ENCODE data around the gene PRRT4.

DNA sequence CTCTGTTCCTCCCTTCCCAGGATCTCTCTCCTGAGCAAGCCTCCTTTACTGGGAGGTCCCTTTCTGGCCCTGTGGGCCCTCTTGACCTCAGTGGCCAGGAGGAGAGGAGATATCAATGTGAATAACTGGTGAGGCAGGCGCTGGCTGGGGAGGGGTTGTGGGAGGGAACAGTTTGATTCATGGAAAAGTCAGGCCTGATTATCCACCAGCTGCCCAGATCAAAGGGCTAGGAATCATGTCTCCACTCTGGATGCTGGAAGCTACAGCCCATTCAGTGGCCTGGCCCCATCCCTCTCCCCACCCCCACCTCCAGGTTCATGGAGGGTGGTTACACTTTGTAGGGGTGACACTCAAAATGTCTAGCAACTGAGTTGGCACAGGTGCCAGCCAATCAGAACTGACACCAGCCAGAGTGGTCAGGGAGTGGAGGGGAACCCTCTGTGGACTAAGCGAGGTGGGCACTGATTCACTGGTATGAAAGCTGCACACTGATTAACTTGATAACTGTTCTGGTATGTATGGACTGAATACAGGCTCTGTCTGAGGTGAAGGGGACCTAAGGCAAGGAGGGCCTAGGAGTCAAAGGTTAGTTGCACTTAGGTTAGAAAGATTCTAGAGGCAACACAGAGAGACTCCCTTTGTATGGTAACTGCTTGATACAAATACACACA is 4.8 kb downstream of the PRRT4 start:
- TF ChIP-seq POLR2A (IDR thresholded peaks at IDR 0.05; ENCODE audit: low read depth, low read length): no peak
- TF ChIP-seq POLR2AphosphoS5 (IDR thresholded peaks at IDR 0.05; ENCODE audit: low read depth, low read length): no peak
